PFSK-1 (cell line): ENCODE data around the gene PBX3.

Source experiments
- FOXP2 ChIP-seq: optimal IDR thresholded peaks from 2 replicates; pipeline ENCODE3; 2011; ENCODE audit warnings: borderline replicate concordance, control low read depth, inconsistent platforms; ENCODE audit not compliant: insufficient read depth; ENCODE audit errors: extremely low read length, extremely low read depth
- POLR2AphosphoS5 ChIP-seq: IDR thresholded peaks from 2 replicates; pipeline ENCODE4 v1.6.1; 2012; ENCODE audit warnings: low read depth, mild to moderate bottlenecking, control low read depth, low read length, moderate library complexity
- REST ChIP-seq, 2 experiments: IDR thresholded peaks; 2 replicates each; pipeline versions ENCODE4 v1.6.1 to v1.8.0; 2011 to 2012; ENCODE audit warnings: low read depth in 2 of 2, low read length in 2 of 2, control low read depth in 1 of 2, inconsistent platforms in 1 of 2, mild to moderate bottlenecking in 1 of 2, moderate library complexity in 1 of 2; ENCODE audit not compliant: insufficient read depth in 1 of 2
- SIN3A ChIP-seq: IDR thresholded peaks from 2 replicates; pipeline ENCODE4 v1.6.1; 2012; ENCODE audit warnings: mild to moderate bottlenecking, low read length, moderate library complexity, borderline replicate concordance; ENCODE audit not compliant: insufficient read depth
- TAF1 ChIP-seq: IDR thresholded peaks from 2 replicates; pipeline ENCODE4 v1.6.1; 2012; ENCODE audit warnings: low read length, control low read depth, borderline replicate concordance; ENCODE audit not compliant: insufficient read depth

Gene PBX3

DNA sequence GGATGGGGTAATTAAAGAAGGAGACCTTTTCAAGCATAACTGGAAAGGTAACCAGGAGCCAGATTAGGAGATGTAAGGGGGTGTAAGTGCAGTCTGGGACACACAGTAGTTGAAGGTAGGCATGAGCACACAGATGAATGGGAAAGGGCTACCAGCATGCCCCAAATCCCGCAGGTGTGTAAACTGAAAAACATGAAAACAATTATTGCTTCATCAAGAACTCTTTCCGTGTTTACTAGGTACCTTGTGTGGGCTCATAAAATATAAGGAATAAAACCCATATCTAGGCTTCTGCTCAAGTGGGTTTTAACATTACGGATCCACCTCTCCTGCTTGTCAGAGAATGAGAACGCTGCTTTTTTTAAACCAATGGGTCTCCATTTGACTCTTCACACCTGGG, 41.3 kb upstream of the PBX3 start:
- TF ChIP-seq TAF1 = no peak

DNA sequence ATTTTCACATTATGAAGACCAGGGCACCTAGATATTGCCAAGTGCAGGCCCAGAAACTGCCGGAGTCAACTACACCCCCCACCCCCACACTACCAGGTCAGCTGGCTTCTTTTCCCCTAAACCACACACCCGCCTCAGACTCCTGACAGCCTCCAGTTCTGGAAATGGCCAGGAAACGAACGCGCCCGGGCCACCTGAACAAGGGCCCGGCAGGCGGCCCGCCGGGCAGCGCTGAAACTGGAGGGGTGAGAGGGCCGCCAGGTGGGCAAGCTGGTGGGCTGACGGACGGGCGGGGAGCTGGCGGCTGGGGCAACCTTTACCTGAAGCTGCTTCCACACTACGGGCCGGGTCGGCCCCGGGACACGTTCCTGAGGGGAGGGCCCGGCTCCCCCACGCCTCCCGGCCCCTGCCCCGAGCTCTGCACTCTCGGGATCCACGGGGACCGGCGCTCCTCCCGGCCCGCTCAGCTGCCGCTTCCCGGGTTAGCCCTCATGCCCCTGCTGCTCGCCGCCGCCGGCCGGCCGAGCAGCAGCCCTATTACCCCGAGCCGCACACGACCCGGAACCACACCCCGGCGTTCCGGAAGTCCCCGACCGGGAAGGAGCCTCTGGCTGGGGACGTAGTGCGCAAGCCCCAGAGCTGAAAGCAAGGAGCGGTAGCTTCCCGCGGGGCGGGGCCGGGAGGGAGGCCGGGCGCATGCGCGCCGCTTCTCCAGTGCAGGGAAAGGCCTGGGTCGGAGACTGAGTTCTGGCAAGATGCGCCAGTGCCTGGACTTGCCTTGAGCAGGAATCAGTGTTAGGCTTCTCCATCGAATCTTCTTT, 40.3 kb upstream of the PBX3 start, which contains the start of gene MAPKAP1:
MAPKAP1 (minus strand) TSS at position 558 of the 821 bp plus-strand sequence. CDS start 34,634 bp downstream, outside the sequence.
- TF ChIP-seq SIN3A (0 out of 2 replicates have a peak, but pooled peaks have one; percentile 17), TAF1 (peak; percentile 44; the same call in 1 of the 2 replicates), POLR2AphosphoS5 (peak; percentile 80), FOXP2 (peak; percentile 66), REST (IDR thresholded peaks at IDR 0.05; ENCODE audit: insufficient read depth in 1 of 2, low read depth in 2 of 2, low read length in 2 of 2) (no peak)

GRCh38 chr9:125707472-125707804, 39.7 kb upstream of the PBX3 start:
- TF ChIP-seq TAF1 (no peak), FOXP2 (no peak), POLR2AphosphoS5 (no peak; the same call in 1 of the 2 replicates), SIN3A (no peak), REST (IDR thresholded peaks at IDR 0.05; ENCODE audit: insufficient read depth in 1 of 2, low read depth in 2 of 2, low read length in 2 of 2) (no peak)

DNA sequence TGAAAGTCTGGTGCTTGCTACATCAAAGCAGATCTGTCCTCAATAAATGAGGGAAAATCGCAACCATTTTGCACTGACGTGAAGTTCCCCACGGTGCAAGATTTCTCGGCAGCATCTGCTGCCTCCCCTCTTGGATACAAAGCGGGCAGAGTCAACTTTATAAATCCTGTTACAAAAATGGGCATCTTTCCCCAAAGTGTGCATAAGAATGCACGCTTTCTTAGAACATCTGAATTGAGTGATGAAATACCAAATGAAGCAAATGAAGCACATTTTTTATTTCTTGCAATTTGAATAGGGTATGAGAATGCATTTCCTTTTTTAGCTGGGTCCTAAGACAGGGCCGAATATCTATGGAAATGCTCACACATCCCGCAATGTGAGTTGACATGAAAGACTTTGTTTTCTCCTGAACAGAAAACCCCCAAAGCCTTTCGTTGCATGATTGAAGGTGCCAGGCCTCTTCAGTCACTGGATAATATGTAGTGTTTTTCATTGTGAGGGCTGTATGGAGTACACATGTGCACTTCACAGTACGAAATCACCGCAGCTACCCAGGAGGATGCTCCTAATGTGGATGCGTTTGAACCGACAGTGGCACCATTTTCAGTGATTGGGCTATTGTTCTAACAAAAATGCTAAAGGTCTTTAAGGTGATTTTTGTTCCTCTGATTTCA, 20.6 kb upstream of the PBX3 start:
- TF ChIP-seq SIN3A (no peak), TAF1 (no peak)

GRCh38 chr9:125730168-125730567, 17.0 kb upstream of the PBX3 start:
- TF ChIP-seq TAF1 (no peak), FOXP2 (no peak), POLR2AphosphoS5 (no peak), REST (IDR thresholded peaks at IDR 0.05; ENCODE audit: insufficient read depth in 1 of 2, low read depth in 2 of 2, low read length in 2 of 2) (no peak), SIN3A (no peak)

DNA sequence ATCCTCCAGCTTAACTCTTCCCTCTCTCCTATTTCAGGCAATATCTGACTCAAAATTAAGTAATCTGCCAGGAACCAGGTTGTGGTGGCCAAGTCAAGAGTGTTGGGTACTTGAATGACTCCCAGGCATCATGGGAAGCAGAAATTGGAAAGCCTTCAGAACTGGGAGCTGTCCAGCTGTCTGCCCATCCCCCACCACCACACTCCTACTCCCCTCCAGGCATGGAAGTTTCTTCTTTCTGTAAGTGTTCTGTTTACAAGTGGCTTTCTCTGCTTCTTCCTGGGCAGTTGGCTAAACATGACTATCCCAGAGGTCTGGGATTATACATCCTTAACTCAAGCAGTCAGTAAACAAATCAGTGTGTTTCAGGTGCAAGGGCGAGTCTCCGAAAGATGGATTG, 14.6 kb upstream of the PBX3 start:
- no peak for TF ChIP-seq TAF1
- TF ChIP-seq REST (IDR thresholded peaks at IDR 0.05; ENCODE audit: insufficient read depth in 1 of 2, low read depth in 2 of 2, low read length in 2 of 2) = peak; percentile 89 to 93
